ENCODE results near the gene AADACL4.

Gene AADACL4

GRCh38 chr1:12714710-12715475 lies 71.0 kb downstream of the AADACL4 start:
- no peak for DNase-seq

- DNase-seq = no peak
Observed at GRCh38 chr1:12715896-12716437, 72.1 kb downstream of the AADACL4 start, which contains the start of gene AADACL3. AADACL3 (plus strand) TSS chr1:12716110; CDS start chr1:12716177, 67 bp downstream.

Data from stimulated activated naive CD4-positive, alpha-beta T cell (primary cell).